Activated CD8-positive, alpha-beta memory T cell treated with anti-CD3 and anti-CD28 coated beads, Interleukin-2, amount 50 U/mL, for 4 hours (primary cell): ENCODE results near the gene FOXA3.
"Not testable (repeated sequence)": the region's sequence is repeated elsewhere in the genome, so short reads cannot be mapped to it uniquely, and the experiment has no call there.

Experiments
- DNase-seq: peaks from one replicate; pipeline ENCODE4 v3.0.0-alpha.2; 2020

Gene FOXA3

GRCh38 chr19:45876411-45877197 lies 12.5 kb downstream of the FOXA3 start:
- DNase-seq, result no peak

DNA sequence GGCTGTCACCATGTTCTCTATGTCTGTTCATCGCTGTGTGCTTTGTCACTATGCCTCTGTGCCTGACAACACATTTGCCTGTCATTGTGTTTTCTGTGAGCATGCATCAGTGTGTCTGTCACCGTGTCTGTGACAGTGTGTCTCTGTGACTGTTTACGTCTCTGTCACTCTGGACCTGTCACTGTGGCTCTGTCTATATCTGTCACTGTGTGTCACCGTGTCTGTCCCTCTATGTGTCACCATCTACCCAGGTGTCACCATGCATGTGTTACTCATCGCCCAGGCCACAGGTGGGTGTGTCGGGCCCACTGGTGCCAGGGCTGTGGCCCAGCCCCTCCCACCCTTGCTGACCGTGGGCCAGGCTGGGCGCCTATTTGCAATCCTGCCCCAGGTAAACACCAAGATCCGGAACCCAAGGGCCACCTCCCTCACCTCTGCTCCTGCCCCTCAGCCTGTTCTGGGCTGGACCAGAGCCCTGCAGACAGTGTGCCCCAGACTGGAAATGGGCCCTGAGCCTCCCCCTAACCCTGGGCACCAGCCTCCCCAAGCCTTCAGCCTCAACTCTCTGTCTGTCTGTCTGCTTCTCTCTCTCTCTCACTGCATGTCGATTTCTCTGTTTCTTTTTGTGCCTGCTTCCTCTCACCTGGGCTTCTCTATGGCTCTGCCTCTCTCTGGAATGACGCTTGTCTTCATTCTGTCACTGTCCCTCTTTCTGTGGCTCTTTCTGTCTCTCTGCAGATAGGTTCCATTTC lies 14.1 kb downstream of the FOXA3 start:
- no peak for DNase-seq

DNA sequence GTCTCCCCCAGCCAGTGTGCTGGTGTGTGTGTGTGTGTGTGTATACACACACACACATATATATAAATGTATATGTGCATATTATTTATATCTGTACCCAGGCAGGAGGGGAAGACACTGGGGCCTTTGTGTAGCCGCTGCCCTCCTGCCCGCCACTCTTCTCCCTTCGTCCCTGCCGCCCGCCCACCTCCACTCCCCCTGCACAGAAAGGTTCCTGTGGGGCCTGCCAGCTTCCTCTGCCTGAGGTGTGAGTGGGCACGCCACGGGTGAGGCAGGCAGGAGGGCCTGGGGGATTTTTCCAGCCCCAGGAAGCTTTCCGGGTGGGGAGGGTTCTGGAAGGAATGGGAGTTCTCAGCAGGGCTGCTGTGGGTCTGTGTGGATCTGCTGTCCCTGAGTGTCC lies 14.9 kb downstream of the FOXA3 start:
- no peak for DNase-seq

DNA sequence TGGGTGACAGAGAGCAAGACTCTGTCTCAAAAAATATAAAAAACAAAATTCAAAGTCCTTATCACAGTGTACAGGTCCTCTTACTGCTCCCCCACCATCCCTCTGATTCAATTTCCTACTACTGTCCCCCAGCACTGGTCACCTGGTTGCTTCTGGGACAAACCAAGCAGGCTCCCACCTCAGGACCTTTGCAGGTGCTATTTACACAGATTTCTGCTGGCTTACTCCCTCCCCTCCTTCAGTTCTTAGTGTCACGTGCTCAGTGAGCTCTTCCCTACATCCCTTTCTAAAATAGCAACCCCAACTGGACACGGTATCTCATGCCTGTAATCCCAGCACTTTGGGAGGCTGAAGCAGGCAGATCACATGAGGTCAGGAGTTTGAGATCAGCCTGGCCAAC lies 15.8 kb downstream of the FOXA3 start:
- DNase-seq, result no peak

DNA sequence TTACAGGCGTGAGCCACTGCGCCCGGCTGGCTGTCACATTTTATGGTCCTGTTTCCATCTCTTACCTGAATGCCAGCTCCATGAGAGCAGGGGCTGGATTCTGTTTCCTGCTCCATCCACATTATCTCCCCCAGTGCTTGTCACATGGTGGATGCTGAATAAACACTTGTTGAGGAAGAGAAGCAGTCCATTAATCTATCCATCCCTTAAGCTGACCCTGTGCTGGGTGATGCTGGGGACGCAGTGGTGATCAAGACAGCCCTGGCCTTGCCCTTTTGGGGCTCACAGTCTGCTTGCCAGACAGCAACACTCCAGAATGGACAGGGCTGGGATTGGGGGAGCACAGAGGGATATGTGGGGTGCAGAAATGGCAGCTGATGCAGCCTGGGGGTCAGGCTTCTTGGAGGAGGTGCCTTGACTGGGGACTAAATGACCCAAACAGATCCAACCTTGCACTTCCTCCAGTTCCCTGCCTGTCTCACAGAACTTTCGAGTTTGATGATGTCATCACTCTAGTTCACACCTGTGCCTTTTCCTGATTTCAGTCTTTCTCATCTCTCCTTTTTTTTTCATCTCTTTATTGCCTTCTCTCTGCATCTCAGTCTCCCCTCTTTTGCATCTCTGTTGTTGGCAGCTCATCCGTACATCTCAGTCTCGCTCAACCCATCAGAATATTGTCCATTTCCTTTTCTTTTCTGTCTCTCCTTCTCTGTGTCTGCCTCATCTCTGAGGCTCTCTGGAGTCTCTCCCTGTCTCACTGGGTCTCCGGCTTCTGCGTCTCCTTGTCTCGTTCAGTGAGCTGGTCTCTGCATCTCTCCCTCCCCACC lies 17.2 kb downstream of the FOXA3 start:
- DNase-seq, result no peak

- DNase-seq, result no peak
Measured at GRCh38 chr19:45881909-45882528, 17.9 kb downstream of the FOXA3 start.

GRCh38 chr19:45882652-45883585 lies 18.8 kb downstream of the FOXA3 start:
- DNase-seq, result peak; percentile 81

DNA sequence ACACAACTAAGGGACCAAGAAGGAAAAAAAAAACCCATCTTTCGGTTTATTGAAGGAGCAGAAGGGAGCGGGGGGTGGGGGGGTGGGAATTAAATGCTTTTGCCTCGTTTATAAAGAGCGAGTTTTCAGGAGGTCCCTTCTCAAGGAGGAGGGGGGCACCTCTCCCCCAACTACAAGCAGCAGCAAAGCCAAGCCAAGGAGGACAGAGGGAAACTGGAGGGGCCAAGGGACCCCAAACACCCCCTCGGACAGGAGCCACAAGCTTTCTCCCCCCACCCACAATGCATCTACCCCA lies 19.4 kb downstream of the FOXA3 start:
- DNase-seq, result no peak

DNA sequence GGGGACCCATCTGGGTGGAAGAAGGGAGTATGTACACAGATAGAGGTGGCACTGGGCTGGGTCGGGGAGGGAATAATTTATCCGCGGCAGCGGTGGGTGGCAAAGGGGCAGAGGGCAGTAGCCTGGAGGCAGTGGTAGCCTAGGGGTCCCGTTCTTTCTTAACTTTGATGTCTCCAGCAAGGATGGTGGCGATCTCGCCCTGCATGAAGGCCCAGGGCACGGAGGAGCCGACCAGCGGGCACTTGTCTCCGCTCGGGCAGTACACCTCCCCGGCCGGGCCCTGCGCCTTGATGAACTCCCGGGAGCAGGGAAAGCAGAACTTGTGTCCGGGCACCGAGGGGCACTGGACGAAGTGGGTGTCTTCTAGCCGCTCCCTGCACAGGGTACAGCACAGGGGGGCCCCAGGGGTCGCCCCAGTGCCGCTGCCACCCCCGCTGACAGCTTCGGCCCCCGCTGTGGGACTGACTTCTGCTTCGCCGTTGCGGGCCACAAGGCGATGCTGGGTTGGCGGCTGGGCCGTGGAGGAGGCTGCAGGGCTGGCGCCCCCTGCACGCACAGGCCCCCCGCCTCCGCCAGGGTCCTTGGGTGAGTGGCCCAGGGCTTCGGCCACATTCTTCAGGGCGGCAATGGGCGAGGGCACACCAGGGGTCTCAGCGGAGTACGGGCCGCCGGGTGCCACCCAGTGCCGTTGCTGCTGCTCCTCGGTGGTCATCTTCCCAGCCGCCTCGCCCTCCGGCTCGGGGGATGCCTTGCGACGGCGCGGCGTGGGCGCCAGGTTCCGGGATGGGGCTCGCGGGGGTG lies 20.0 kb downstream of the FOXA3 start:
- no peak for DNase-seq

DNA sequence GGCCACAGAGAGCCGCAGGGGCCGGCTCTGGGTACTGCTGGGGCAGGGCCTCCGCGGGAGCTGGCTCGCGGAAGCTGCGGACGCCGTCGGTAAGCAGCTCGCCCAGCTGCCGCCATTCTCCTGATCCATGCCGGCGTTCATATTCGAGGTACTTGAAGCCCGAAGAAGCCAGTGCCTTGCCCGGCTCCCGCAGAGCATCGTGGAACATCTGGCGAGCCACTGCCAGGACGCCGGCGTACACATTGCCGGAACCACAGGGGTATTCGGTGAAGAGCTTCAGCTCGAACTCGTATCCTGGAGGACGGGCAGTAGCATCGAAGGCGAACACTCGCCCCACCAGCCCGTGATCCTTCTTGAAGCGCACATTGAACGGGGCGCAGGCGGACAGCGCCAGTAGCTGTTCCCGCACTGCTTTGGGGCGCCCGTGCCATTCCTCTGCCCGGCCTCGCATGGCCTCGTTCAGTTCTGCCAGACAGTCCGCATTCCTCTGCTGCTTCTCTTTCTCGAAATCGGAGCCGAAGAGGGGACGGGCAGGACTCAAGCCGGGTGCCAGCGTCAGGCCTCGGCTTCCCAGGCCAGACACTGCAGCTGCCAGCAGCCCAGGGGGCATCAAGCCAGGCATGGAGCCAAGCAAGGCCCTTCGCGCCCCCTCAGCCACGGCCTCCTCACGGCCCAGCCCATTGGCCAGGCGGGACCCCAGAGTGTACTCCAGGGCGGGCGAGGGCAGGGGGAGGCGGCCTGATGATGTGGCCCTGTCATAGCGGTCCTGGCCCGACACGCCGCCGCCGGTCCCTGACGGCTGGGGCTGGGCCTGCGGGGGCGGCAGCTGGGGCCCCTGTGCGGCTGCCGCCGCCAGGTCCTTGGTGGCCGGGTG lies 20.8 kb downstream of the FOXA3 start:
- DNase-seq, result peak; percentile 24

DNA sequence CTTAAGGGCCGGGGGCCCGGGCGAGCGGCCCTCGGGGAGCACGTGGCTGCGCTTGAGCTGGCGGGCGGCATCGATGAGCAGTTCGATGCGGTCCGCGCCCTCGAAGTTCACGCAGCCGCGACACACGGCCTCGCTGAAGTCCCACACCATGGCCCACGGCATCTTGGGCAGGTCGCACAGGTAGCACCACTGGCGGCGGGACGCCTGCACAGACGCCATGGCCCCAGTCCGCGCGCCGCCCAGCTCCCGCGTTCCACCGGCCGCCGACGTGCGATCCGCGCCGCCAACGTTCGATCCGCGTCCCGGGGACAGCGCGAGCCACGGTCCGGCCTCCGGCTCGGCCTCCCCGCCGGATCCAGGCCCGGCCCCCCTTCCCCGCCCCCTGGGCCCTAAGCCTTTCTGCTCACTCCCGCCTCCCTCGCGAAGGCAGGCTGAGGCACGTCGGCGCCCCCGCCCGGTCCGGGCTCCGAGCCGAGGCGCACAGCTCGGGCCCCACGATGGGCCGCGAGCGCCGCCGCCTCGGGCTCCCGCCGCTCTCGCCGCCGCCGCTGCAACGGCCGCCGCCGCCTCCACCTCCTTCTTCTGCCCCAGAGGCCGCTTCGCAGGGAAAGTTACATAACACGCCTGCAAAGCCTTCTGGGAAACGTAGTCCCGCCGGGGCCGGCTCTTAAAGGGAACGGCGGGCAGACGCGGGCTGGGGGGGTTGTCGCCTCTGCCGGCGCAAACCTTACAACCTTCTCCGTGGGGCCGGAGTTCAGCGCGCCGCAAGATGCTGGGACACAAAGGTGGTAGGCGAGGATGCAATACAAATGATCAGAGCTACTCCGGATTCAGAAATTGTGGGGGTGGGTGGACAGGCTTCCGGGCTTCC lies 21.7 kb downstream of the FOXA3 start, which contains the start of gene IRF2BP1:
TSS of gene IRF2BP1 (minus strand) at position 586 of the 871 bp plus-strand sequence. CDS start at position 219, 367 bp downstream.
- peak; percentile 88 for DNase-seq

DNA sequence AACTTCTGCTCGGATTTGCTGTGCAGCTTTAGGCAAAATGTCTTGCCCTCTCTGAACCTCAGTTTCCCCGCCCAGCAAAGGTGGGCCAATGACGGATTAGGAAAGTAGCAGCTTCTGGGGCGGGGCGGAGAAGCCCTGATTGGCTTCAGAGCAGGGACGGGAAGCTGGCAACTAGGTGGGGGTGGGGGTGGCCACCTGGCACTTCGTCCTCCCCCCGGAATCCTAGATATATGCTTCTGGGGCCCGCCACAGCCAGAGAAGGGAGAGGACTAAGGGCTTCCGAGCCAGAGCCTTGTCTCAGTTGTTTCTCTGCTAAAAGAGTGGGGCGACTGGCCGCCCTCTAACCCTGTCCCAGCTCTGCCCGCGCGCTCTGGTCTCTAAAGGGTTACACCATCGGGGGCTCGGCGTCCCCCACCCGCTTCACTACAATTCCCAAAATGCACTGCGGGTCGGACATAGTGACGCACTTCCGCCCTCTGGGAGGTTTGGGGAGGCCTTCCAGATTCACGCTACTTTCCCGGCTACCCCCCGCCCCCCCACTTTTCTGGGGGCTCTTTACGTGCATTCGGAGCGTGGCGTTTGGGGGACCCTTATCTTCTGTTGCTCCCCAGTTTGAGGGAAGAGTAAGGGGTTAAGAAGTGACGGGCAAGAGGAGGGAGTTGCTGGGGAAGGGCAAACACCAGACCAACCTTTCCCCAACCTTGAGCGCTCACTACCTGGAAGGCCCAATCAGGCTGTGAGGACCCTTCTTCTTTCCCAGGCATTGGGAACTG lies 22.5 kb downstream of the FOXA3 start:
- peak; percentile 88 for DNase-seq

DNA sequence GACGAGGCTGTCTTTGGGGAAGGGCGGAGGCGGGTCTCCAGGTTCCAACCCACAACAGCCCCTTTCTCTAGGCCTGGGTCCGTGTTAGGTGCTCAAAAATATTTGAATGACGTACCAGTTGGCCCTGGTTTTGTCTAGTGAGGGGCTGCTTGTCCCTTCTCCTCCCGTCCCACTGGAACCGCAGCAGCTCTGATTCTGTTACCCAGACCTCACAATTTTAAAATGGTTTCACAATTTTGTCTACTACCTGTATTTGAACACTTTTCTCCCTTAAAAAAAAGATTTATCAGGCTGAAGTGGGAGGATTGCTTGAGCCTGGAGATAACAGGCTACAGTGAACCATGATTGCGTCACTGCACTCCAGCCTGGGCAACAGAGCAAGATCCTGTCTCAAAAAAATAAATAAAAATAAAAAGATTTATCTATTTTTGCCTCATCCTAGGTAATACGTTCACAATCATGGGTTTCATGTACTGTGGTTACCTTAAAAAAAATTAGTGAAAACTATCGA lies 23.1 kb downstream of the FOXA3 start:
- DNase-seq, result no peak

DNA sequence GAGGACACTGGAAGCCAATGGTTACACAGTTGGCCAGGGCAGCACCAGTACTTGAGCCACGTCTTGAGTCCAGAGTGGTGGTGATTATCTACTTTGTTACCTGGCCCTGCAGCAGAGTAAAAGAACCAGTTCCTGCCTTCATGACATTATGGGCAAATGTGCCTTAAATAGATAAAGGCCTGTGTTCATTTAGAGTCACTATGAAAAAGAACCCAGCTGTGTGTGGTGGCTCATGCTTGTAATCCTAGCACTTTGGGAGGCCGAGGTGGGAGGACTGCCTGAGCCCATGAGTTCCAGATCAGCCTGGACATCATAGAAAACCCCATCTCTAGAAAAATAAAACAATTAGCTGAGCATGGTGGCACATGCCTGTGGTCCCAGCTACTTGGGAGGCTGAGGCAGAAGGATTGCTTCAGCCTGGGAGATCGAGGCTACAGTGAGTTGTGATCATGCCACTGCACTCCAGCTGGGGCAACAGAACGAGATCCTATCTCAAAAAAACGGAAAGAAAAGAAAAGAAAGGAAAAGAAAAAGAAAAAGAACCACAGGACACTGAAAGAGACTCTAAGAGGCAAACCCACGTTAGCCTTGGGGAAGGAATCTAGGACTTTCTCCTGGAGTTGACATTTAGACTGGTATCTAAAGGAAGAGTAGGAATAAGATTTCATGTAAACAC lies 25.2 kb downstream of the FOXA3 start:
- no peak for DNase-seq

GRCh38 chr19:45890877-45891276 lies 26.8 kb downstream of the FOXA3 start:
- DNase-seq, result no peak

GRCh38 chr19:45895519-45895972 lies 31.4 kb downstream of the FOXA3 start:
- no peak for DNase-seq

GRCh38 chr19:45895983-45896599 lies 32.0 kb downstream of the FOXA3 start:
- DNase-seq, result not testable (repeated sequence)
